Measurements from ENCODE around the gene PLAAT3.
"Not testable (repeated sequence)": the region's sequence is repeated elsewhere in the genome, so short reads cannot be mapped to it uniquely, and the experiment has no call there.

Gene PLAAT3

DNA sequence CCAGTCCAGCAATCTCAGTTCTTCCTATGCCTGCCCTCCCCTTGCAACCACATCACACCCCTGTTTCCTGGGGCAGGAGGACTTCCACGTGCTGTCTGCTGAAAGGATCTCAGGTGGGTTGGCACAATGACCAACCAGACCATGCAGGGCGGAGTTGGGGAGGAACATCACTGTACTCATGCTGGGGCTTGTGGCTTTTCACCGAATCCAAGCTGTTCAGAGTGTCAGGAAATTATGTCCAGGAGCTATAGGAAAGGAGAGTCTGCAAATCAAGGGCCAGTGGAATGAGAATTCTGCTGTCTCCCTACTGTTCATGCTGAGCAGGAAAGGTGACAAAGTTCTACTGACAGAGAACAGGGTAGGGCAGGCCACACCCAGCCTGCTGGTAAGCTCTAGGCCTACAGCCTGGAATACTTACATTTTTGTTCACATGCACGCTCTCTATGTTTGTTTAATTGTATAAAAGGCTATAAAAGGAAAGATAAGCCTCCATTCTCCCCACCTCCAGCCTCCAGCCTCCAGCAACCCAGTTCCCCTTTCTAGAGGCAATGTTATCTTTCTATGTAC is 49.4 kb downstream of the PLAAT3 start:
- DNase-seq = peak; percentile 14

GRCh38 chr11:63564056-63564774 is 50.0 kb downstream of the PLAAT3 start:
- peak; percentile 16 for DNase-seq

DNA sequence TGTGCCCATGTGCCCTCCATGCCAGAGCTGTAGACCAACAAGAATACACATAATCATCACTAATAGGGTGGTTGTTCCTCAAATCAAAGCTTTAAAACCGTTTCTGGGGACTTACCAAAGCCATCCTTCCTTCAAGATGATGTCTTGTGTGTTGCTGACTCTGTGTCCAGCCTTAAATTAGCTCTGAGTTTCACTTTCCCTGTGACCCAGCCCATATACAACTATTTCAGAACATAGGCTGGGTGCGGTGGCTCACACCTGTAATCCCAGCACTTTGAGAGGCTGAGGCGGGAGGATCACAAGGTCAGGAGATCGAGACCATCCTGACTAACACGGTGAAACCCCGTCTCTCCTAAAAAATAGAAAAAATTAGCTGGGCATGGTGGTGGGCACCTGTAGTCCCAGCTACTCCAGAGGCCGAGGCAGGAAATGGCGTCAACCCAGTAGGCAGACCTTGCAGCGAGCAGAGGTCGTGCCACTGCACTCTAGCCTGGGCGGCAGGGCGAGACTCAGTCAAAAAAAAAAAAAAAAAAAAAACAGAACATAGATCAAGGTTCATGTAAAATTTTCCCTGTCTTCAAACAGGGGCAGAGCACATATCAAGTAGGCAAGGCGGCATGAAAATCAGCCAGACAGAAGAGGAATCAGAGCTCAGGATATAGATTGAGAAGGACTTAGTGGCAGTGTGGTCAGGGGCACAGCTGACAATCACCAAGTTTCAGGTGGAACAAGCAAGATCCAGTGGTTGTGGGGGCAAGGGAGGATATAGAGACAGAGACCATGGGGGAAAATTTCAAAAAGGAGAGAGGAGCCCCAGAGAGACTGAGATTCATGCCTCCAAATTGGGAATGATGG is 50.8 kb downstream of the PLAAT3 start, which contains the start of gene PLAAT2:
Gene PLAAT2, minus strand, starts transcription at position 179 of the 855 bp plus-strand sequence. Its CDS starts 55 bp downstream, at position 124.
- DNase-seq = no peak

DNA sequence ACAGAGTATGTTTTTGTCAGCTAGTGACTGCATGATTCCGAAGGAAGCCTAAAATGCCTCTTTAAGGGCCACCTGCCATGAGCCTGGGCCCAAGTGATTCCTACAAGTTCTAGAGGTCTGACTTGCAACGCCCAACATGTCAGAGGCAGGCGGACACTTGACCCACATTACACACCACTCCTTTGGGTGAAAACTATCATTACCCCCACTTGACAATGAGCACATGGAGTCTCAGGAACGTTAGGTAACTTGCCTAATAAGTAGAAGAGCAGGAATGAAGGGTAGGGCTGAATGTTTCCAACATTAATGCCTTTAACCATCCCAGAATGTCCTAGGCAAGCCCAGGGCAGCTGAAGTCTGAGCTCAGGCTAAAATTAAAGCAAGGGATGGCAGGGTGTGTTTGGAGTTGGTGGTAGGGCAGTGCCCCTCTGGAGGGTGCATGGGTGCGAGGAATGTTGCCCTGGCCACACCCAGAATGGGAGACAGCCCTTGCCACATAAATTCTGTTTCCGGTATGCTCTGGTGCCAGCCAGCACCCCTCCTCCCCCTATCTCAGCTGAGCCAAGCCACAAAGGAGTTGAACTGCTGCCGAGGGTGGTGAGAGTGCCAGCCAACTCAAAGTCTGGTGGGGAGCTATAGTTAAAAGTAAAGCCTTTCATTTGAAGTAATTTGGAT is 53.6 kb downstream of the PLAAT3 start:
- no peak for DNase-seq

- no peak for DNase-seq
These were observed 55.6 kb downstream of the PLAAT3 start for GRCh38 chr11:63558459-63559157.

DNA sequence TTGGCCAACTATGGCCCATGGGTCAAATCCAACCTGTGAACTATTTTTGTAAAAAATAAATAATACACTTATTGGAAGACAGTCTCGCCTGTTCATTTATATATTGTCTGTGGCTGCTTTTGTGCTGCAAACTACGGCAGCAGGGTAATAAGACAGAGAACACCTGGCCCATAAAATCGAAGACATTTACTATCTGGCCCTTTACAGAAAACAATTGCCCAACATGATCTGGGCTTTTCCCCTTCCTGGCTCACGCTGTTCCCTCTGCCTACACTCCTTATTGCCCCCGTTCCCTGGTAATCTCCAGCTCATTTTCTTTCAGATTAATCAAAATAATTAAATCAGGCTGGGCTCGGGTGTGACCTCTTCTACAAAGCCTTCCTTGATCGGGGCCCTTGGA is 56.7 kb downstream of the PLAAT3 start:
- DNase-seq = no peak

DNA sequence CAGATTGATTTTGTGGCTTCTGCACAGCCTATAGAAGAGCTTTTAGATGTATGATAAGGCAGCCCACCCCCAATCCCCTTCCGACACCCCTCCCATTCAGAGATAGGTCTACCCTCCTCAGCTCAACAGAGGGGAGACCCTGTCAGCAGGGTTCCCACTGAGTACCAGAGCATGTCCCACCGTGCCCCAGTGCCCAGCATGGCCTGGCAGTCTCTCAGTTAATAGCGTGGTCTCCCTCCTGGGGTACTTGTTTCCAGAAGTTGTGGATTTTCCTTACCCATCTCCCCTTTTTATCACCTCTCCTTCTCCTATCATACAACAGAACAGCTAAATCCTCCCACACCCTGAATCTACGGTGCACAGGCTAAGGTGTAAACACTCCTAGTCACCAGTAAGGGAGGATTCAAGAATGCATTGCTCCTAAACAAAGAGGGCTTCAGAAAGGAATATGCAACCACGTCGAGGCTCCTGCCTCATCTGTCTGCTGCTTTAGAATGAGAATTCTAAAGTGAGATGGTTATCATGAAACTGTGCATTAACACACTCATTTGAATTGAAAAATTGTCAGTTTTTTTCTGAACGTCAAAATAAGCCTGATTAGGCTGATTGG is 57.7 kb downstream of the PLAAT3 start:
- no peak for DNase-seq

GRCh38 chr11:63554877-63555223 is 59.4 kb downstream of the PLAAT3 start:
- no peak for DNase-seq

- no peak for DNase-seq
These were observed 60.5 kb downstream of the PLAAT3 start for GRCh38 chr11:63553759-63554158.

- no peak for DNase-seq
These were observed 61.3 kb downstream of the PLAAT3 start for GRCh38 chr11:63552921-63553320.

- no peak for DNase-seq
These were observed 62.4 kb downstream of the PLAAT3 start for GRCh38 chr11:63551889-63552266.

- DNase-seq = no peak
These were observed 62.9 kb downstream of the PLAAT3 start for GRCh38 chr11:63551091-63551888.

- not testable (repeated sequence) for DNase-seq
These were observed 64.0 kb downstream of the PLAAT3 start for GRCh38 chr11:63550156-63550700.

DNA sequence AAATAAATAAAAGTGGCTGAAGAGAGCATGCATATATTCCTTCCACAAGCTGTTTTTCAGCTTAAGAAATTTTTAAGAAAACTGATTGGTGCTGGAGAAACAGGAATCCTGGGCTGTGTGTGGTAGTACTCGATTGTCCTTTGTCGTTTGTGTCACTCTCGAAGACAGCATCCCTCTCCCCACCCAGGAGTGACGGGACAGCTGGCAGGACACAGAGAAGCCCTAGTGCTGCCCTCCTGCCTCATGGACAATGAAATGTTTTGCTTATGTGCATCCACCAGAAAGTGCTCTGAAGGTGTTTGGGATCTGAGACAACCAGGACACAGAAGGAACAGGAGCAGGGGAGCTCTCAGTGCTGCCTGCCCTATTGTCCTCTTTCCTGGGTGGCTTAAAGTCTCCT is 64.8 kb downstream of the PLAAT3 start:
- no peak for DNase-seq

DNA sequence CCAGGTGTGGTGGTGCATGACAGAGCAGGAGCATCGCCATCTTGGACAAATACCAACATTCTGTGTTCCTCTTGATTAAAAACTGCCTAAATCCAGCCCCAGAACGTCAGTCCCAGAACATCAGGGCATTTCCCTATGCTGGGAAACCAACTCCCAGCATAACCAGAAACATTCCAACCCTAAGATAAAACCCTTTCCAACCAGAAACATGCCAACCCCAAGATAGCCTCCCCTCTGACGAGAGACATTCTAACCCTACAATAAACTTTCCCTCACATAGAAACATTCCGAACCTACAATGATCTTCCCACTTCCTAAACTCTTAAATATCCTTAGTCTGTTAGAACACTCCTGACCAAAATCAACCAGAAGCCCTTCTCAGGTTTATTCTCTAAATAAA is 66.1 kb downstream of the PLAAT3 start:
- DNase-seq = no peak

DNA sequence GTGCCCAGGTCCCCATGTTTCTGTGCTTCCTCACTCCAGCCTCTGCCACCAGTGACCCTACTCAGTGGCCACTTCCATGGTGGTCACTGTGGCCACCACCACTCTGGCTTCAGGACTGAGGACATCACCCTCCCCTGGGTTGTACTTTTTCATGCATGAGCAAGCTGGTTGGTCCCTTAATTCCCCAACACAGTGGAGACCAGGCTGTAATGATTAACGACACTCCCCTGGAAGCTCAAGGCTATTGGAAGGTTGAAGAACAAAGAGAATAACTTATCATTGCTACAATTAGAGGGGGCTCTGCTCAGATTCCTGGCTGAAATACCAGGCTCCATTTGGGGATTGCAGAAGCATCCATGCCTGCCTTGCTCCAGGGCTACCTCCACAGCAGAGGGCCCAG is 67.2 kb downstream of the PLAAT3 start:
- DNase-seq = no peak

- DNase-seq = no peak
These were observed 70.5 kb downstream of the PLAAT3 start for GRCh38 chr11:63543711-63544110.

DNA sequence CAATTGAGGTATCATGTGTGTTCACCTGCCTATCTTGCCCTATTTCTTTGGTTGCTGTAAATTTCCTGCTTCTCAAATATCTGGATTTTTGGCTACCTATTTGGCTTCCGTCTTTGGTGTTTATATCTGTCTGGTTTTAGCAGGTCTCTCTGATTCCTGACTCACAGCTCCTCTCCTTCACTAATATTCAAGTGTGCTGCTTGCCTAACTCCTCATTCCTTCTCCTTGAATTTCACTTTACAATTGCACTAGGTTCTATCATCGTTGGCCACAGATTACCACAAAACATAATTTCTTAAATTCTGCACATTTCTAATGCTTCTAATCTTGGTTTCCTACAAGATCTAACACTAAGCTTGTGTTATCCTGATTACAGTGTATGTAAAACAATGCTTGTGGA is 71.7 kb downstream of the PLAAT3 start:
- DNase-seq = not testable (repeated sequence)

GRCh38 chr11:63537293-63538101 is 76.7 kb downstream of the PLAAT3 start:
- DNase-seq = no peak

GRCh38 chr11:63536669-63537292 is 77.5 kb downstream of the PLAAT3 start, which contains the start of gene PLAAT4:
Gene PLAAT4, plus strand, starts transcription at chr11:63536808. Its CDS starts 61 bp downstream, at chr11:63536869.
- DNase-seq = no peak

Data from DMS153 (cell line).